Neural cell (in vitro differentiated cells): ENCODE data around the gene IRF3. TPM values are rescaled to one million over a fixed set of nuclear protein-coding genes. Genes with fewer than 3 reads are reported as not detected.

ENCODE experiments used
- H2AFZ ChIP-seq: fragments of 200-600, 300-800 bp; sonication (generic), shearing (Covaris generic); 2 replicates; pipeline ENCODE4 v1.6.0; 2014; ENCODE audit warnings: low read depth, mild to moderate bottlenecking, antibody characterized with exemption, low read length, moderate library complexity
- H3F3A ChIP-seq: fragments of 200-600 bp; shearing (Covaris generic); 2 replicates; pipeline ENCODE4 v1.6.1; 2016; ENCODE audit warnings: mild to moderate bottlenecking, moderate library complexity, mixed read lengths, antibody characterized with exemption, low read length; ENCODE audit not compliant: insufficient read depth, poor library complexity, severe bottlenecking
- H3K27ac ChIP-seq: fragments of 200-600, 300-800 bp; sonication (generic), shearing (Covaris generic); 2 replicates; pipeline ENCODE4 v1.5.1; 2014; ENCODE audit warnings: mild to moderate bottlenecking, low read length, moderate library complexity
- H3K27me3 ChIP-seq: fragments of 300-800, 200-600 bp; sonication (generic), shearing (Covaris generic); 2 replicates; pipeline ENCODE4 v1.6.0; 2014; ENCODE audit warnings: mild to moderate bottlenecking, low read depth, low read length, moderate library complexity; ENCODE audit not compliant: insufficient read depth
- H3K36me3 ChIP-seq: fragments of 300-800, 200-600 bp; sonication (generic), shearing (Covaris generic); 2 replicates; pipeline ENCODE4 v1.5.1; 2014; ENCODE audit warnings: mild to moderate bottlenecking, antibody characterized with exemption, low read length, moderate library complexity; ENCODE audit not compliant: insufficient read depth
- H3K4me2 ChIP-seq: fragments of 300-800, 200-600 bp; sonication (generic), shearing (Covaris generic); 2 replicates; pipeline ENCODE4 v1.6.0; 2014; ENCODE audit warnings: mild to moderate bottlenecking, low read length
- H3K4me3 ChIP-seq: fragments of 300-800, 200-600 bp; sonication (generic), shearing (Covaris generic); 2 replicates; pipeline ENCODE4 v1.5.1; 2014; ENCODE audit warnings: mild to moderate bottlenecking, low read length, moderate library complexity
- H3K79me2 ChIP-seq: fragments of 200-600 bp; shearing (Covaris generic); replicated peaks from 2 replicates; pipeline ENCODE4 v1.6.0; 2014; ENCODE audit warnings: mild to moderate bottlenecking, low read length, moderate library complexity; ENCODE audit not compliant: insufficient read depth
- H3K9ac ChIP-seq: fragments of 300-800, 200-600 bp; sonication (generic), shearing (Covaris generic); 2 replicates; pipeline ENCODE4 v1.6.1; 2016; ENCODE audit warnings: mild to moderate bottlenecking, low read length, mixed read lengths
- H3K9me2 ChIP-seq: fragments of 200-600 bp; shearing (Covaris generic); 2 replicates; pipeline ENCODE4 v1.6.1; 2016; ENCODE audit warnings: mild to moderate bottlenecking, low read length, mixed read lengths; ENCODE audit not compliant: insufficient read depth
- H3K9me3 ChIP-seq: fragments of 200-600, 300-800 bp; sonication (generic), shearing (Covaris generic); 2 replicates; pipeline ENCODE4 v1.6.1; 2016; ENCODE audit warnings: mild to moderate bottlenecking, mixed run types, low read length, moderate library complexity, mixed read lengths
- H4K20me1 ChIP-seq: fragments of 200-600 bp; shearing (Covaris generic); 2 replicates; pipeline ENCODE4 v1.6.1; 2016; ENCODE audit warnings: mild to moderate bottlenecking, mixed run types; ENCODE audit not compliant: insufficient read depth
- CTCF ChIP-seq: fragments of 450-650 bp; IDR thresholded peaks from 2 replicates; pipeline ENCODE4 v1.5.1; 2014; ENCODE audit warnings: antibody characterized with exemption, mild to moderate bottlenecking, moderate library complexity; ENCODE audit not compliant: poor library complexity, severe bottlenecking
- EP300 ChIP-seq: fragments of 450-650 bp; conservative IDR thresholded peaks from 2 replicates; pipeline ENCODE4 v1.6.1; 2014; ENCODE audit warnings: antibody characterized with exemption, mild to moderate bottlenecking, moderate library complexity; ENCODE audit not compliant: poor library complexity, severe bottlenecking
- EZH2 ChIP-seq: fragments of 200-600, 300-800 bp; shearing (Covaris generic), sonication (generic); IDR thresholded peaks from 2 replicates; pipeline ENCODE4 v1.6.1; 2014; ENCODE audit warnings: antibody characterized with exemption, low read length, borderline replicate concordance, mild to moderate bottlenecking; ENCODE audit not compliant: insufficient read depth, poor library complexity, severe bottlenecking
- MXI1 ChIP-seq: fragments of 450-650 bp; conservative IDR thresholded peaks from 2 replicates; pipeline ENCODE4 v1.6.1; 2014; ENCODE audit warnings: antibody characterized with exemption, mild to moderate bottlenecking; ENCODE audit not compliant: poor library complexity, severe bottlenecking
- POLR2AphosphoS5 ChIP-seq: IDR thresholded peaks from 2 replicates; pipeline ENCODE4 v1.6.1; 2012
- RAD21 ChIP-seq: fragments of 450-650 bp; conservative IDR thresholded peaks from 2 replicates; pipeline ENCODE4 v1.6.1; 2014; ENCODE audit warnings: antibody characterized with exemption, mild to moderate bottlenecking, moderate library complexity
- REST ChIP-seq: IDR thresholded peaks from 2 replicates; pipeline ENCODE4 v1.6.1; 2012; ENCODE audit warnings: borderline replicate concordance
- SMC3 ChIP-seq: fragments of 450-650 bp; conservative IDR thresholded peaks from 2 replicates; pipeline ENCODE4 v1.6.1; 2014; ENCODE audit warnings: antibody characterized with exemption, mild to moderate bottlenecking, moderate library complexity; ENCODE audit not compliant: poor library complexity
- TAF1 ChIP-seq: IDR thresholded peaks from 2 replicates; pipeline ENCODE4 v1.6.1; 2012; ENCODE audit warnings: low read depth
- polyA minus RNA-seq: library from RNA; depleted of rRNA, polyadenylated mRNA; stranded (reverse); fragments of >200 nt; gene quantifications from 2 replicates; pipeline ENCODE4 v1.2.3, GENCODE V29; 2014
- polyA plus RNA-seq: library from polyadenylated mRNA; depleted of rRNA; stranded (reverse); fragments of >200 nt; gene quantifications from 2 replicates; pipeline ENCODE4 v1.2.3, GENCODE V29; 2014

The IRF3 gene
- polyA plus RNA-seq (31.3 and 39.4 TPM in 2 replicates), polyA minus RNA-seq (16.6 TPM in 2 replicates)

GRCh38 chr19:49665351-49666119, at the start of gene IRF3, which contains the start of gene BCL2L12:
Gene IRF3, minus strand, starts transcription at chr19:49665857. Its CDS starts 1,019 bp downstream, at chr19:49664838.
Gene BCL2L12, plus strand, starts transcription at chr19:49665933. Its CDS starts 760 bp downstream, at chr19:49666693.
- Histone ChIP-seq H3K4me2 (peak within 1 kb of the TSS; percentile 85), H3K79me2 (no peaks in the 10 kb centered on the region), H3K9me2 (no peaks in the 10 kb centered on the region), H2AFZ (peak within 1 kb of the TSS; percentile 56), H4K20me1 (no peaks in the 10 kb centered on the region), H3K9me3 (no peaks in the 10 kb centered on the region), H3K27ac (peak within 1 kb of the TSS; percentile 48), H3K4me3 (peak within 1 kb of the TSS; percentile 77), H3F3A (no peaks in the 10 kb centered on the region), H3K36me3 (no peaks in the 10 kb centered on the region), H3K27me3 (no peaks in the 10 kb centered on the region), H3K9ac (peak within 1 kb of the TSS; percentile 68)
- no peak for TF ChIP-seq REST
- TF ChIP-seq EP300: no peak
- no peak for TF ChIP-seq RAD21
- peak; percentile 43 for TF ChIP-seq TAF1
- TF ChIP-seq SMC3: no peak
- no peak for TF ChIP-seq CTCF
- no peak for TF ChIP-seq EZH2
- no peak for TF ChIP-seq POLR2AphosphoS5
- TF ChIP-seq MXI1: peak; percentile 62

- TF ChIP-seq SMC3: no peak
- TF ChIP-seq CTCF: no peak
- Histone ChIP-seq H3K36me3 (peaks cover 4% of the 10 kb centered on the region), H3K9me2 (no peaks in the 10 kb centered on the region), H3F3A (no peaks in the 10 kb centered on the region), H3K4me3 (no peak overlapping the region), H3K27ac (no peak overlapping the region), H2AFZ (no peak overlapping the region), H3K79me2 (no peaks in the 10 kb centered on the region), H3K27me3 (no peaks in the 10 kb centered on the region), H3K9ac (no peak overlapping the region), H3K4me2 (no peak overlapping the region), H4K20me1 (no peaks in the 10 kb centered on the region), H3K9me3 (no peaks in the 10 kb centered on the region)
These were observed 47.7 kb upstream of the IRF3 start for GRCh38 chr19:49713236-49713845.
